ENCODE measurements around the gene BOD1. TPM values are rescaled to one million over a fixed set of nuclear protein-coding genes. Genes with fewer than 3 reads are reported as not detected.

BOD1 gene
- 54.6 TPM for total RNA-seq

- peak; percentile 99 for DNase-seq
Observed at GRCh38 chr5:173616577-173617118, at the start of gene BOD1. Gene BOD1, minus strand, starts transcription at chr5:173616650. Its CDS starts 214 bp downstream, at chr5:173616436.

DNA sequence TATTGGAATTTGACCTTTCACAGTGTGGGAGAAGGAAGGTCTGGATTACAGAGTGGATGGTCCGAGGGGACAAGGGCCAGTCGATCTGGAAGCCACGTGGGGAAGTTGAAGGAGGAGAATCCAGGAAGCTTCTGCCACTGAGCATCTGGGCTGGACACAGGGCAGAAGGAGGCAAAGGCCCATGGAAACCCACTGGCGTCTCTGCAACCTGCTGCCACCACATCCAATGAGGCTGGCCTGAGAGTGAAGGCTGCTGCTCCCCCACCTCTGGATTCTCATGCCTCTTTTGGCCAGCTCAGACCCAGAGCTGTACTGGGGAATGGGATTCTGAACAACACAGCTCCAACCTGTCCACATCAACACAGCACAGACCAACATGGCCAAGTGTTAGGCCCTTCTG lies 48.9 kb upstream of the BOD1 start:
- no peak for DNase-seq

GRCh38 chr5:173664154-173664526 lies 47.7 kb upstream of the BOD1 start:
- DNase-seq = no peak

- DNase-seq = no peak
Observed at GRCh38 chr5:173663352-173664153, 47.1 kb upstream of the BOD1 start.

DNA sequence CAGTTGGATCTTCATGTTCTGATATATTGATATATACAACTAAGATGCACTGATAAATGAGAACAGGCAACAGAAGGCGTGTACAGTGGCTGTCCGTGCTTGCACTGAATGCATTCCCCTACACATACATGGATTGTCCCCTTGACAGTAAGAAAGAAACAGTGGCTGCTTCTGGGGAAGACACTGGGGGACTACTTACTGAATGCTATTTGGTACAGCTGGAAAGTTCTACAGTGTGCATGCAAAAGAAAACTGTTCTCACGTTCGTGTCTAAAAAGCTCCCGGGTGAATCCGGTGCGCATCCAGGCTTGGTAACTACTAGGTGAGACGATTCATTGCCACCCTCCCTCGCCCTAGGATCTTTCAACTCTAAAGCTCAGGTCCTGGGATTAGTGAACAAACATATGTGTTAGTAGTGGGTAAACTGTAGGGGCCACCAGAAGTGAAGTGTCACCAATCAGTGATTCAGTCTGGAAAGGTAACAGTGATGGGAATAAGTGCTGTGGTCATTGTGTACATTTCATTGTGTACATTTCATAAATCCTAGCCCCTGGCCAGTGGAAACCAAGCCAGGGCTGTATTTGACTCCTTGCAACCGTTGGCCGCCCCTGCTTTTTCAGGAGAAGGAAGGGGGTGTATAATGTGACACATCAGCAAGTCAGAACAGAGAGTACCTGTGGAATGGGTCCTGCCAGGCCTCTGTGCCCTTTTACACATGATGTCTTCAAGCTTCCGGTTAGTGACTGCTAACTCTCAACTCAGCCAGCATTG lies 46.3 kb upstream of the BOD1 start:
- DNase-seq = no peak

GRCh38 chr5:173660481-173661280 lies 44.2 kb upstream of the BOD1 start:
- DNase-seq = no peak

DNA sequence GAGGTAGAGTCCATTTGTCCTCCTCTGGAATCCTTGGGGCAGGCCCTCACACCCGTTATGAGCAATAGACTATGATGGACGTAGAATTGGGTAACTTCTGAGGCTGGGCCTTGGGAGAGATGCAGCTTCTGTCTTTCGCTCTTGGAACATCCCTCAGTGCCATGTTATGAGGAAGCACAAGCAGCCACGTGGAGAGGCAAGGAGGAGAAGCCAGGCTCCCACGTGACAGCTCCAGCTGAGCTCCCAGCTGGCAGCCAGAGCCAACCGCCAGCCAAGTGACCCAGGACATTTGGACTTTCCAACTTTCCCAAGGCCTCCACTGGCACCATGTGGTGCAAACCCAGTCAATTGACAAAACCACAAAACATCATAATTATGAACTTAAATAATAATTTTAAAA lies 43.0 kb upstream of the BOD1 start:
- no peak for DNase-seq

GRCh38 chr5:173657741-173658356 lies 41.4 kb upstream of the BOD1 start:
- DNase-seq = no peak

DNA sequence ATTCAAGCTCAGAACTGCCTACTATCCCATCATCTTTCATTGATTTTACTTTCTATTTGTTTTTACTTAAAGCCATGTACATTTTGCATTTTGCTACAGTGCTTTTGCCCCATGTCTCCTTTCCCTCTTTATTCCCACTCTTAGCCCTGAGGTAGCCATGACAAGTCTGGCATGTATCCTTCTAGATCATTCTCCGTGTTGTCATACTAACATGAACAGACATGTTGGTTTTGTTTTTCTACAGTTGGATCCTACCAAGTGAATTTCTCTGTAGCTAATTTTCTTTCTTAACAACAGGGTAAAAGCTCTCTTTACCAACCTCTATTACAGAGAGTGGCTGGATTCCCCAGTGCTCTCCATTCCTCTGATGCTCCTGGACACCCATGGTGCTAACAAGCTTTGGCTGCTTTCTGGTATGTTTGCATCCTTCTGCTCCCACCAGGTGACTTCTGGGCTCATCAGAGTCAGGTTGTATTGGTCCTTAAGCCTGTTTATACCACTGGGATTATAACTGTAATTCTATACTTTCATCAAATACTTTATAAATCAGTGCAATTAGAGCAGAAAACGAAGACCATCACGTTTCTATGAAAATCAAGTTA lies 38.8 kb upstream of the BOD1 start:
- DNase-seq = no peak

- no peak for DNase-seq
Observed at GRCh38 chr5:173653822-173654523, 37.5 kb upstream of the BOD1 start.

- no peak for DNase-seq
Observed at GRCh38 chr5:173648308-173648866, 31.9 kb upstream of the BOD1 start.

DNA sequence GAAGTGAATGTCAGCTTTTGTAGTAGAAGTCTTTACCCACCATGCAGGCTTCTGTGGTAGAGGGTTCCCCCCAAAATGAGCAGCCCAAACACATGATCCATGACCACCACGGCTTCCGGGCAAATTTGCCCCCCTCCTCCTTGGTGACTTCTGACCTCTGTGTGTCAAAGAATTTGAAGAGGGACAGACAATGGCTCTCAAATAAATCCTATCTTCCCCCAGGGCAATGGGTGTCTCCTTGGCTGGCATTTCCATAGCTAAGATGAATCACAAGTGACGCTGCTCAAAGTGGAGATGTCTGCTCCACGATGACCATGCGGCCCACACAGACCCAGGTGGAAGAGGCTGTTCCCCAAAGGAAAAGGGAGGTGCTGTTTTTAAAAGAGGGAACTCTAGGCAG lies 30.2 kb upstream of the BOD1 start:
- DNase-seq = no peak

DNA sequence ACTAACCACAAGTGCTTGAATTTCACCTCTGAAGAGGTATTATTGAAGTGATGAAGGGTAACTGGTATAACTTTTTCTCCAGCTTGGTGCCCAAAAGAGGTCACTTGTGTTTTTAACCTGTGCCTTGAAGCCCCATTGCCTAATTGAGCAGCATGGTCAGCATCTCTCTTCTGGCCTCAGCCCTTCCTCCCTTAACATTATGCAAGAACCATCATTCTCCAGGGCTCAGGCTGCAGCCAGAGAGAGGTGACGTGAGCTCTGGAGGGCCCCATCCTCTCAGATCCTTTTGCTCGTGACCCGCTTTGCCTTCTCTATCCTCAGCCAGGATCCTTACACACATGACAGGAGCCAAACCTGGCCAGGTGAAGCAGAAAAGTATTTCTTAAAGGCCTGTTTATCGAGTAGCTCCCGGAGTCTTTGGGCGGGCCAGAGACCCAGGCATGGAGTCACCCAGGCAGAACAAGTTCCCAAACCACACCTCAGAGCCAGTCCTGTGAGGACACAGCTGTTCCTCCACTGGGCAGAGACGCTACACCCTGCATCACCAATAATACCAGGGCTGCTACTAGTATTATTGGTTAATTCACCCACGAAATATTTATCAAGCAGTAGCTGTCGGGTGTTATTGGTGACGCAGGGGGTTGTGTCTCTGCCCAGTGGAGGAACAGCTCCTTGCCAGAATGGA lies 29.6 kb upstream of the BOD1 start:
- DNase-seq = no peak

GRCh38 chr5:173645437-173645807 lies 29.0 kb upstream of the BOD1 start:
- peak; percentile 21 for DNase-seq

- no peak for DNase-seq
Observed at GRCh38 chr5:173644673-173645436, 28.4 kb upstream of the BOD1 start.

DNA sequence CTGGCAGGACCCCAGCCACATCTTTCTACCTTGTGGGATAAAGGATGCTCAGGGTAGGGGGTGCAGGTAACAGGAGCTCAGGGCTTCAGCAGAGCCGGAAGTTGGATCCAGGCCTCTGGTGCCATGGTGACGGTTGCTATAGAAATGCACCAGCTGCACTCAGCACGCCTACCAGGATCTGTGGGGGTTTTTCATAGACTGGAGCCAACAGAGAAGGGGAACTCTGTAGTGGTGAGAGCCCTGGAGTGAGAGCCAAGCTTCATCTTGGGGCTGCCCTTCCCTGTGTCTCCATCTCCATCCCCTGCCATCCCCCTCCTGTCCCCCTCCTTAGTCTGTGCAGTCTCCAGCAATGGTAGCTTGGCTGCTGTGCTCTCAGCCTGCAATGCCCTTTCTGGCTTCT lies 27.5 kb upstream of the BOD1 start:
- peak; percentile 67 for DNase-seq

DNA sequence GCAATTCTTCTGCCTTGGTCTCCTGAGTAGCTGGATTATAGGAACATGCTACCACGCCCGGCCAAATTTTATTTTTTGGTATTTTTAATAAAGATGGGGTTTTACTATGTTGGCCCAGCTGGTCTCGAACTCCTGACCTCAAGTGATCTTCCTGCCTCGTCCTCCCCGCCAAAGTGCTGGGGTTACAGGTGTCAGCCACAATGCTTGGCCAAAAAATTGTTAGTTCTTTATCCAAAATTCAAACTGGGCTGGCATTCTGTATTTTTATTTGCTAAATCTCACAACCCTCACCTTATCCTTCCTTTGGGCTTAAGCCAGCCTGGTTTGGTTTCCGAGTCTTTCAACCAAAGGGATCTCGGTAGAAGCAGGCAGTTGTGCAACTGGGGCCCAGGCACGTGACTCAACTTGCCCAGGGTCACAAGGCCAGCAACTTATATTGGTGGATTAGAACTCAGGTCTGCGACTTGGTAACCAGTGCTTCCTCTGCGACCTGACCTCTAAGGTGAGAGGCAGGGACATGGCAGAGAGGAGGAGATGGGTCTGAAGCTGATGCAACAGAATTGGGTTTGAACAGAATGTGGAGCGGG lies 26.5 kb upstream of the BOD1 start:
- no peak for DNase-seq

- DNase-seq = no peak
Observed at GRCh38 chr5:173642191-173642816, 25.9 kb upstream of the BOD1 start.

Data from tongue (tissue), 2 donors.